Activated T-helper 9 cell treated with anti-CD3 and anti-CD28 coated beads, Interleukin-2, amount 50 U/mL, for 16 hours (primary cell): ENCODE results near the gene VCY.
"Not testable (repeated sequence)": the region's sequence is repeated elsewhere in the genome, so short reads cannot be mapped to it uniquely, and the experiment has no call there.

Source experiments
- DNase-seq: peaks from one replicate; pipeline ENCODE4 v3.0.0-alpha.2; 2020; ENCODE audit warnings: low read depth

VCY gene

GRCh38 chrY:13986373-13986772 lies at the start of gene VCY:
TSS of gene VCY (minus strand) at chrY:13986473. CDS start at chrY:13986440, 33 bp downstream.
- DNase-seq, result not testable (repeated sequence)

GRCh38 chrY:14030395-14030794 lies 44.1 kb upstream of the VCY start:
- DNase-seq, result not testable (repeated sequence)

DNA sequence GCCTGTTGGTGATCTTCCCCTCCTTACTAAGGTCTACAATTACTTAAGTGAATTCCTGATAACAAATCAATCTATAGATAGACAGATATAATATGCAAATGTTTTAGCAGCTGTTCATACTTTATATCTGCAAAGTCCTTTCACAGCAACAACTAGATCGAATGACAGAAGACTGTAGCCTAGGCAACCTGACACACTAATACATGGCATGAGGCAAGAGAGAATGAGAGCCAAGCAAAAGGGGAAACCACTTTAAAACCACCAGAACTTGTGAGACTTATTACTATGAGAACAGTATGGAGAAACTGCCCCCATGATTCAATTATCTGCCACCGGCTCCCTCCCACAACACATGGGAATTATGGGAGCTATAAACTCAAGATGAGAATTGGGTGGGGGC lies 25.6 kb upstream of the VCY start:
- DNase-seq, result not testable (repeated sequence)

DNA sequence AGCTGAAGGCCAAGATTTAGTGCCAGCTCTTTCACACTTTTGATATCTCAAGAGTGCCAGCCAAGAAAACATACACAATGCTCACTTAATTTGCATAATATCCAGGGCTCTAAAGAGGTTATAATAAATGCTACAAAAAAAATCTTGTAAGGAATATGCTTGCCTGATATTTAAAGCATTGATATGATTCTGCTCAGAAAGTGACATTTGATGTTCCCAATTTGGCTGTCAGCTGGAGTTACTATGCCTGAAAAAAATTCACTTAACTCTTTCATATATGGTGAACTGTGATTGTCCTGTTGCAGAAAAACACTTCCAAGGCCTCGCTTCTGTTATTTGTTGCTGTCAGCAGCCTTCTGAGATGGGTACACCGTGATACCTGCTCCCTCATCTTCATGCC lies 43.9 kb downstream of the VCY start:
- DNase-seq, result not testable (repeated sequence)
